ENCODE results near the gene OLFM3.

Gene OLFM3

GRCh38 chr1:101996825-101997465 lies at the start of gene OLFM3:
OLFM3 (minus strand) TSS chr1:101996926.
- in situ Hi-C loops (cut with MboI; ENCODE audit: low pct_unique_long_range_greater_than_20kb, low sequenced_read_pairs) = no loop called here
- DNase-seq = no peak

GRCh38 chr1:102045752-102046151 lies 49.0 kb upstream of the OLFM3 start:
- DNase-seq = no peak
- in situ Hi-C loops (cut with MboI; ENCODE audit: low pct_unique_long_range_greater_than_20kb, low sequenced_read_pairs) = no loop called here

- in situ Hi-C loops (cut with MboI; ENCODE audit: low pct_unique_long_range_greater_than_20kb, low sequenced_read_pairs) = no loop called here
- DNase-seq = no peak
Observed at GRCh38 chr1:102032534-102032933, 35.8 kb upstream of the OLFM3 start.

GRCh38 chr1:102019530-102019929 lies 22.8 kb upstream of the OLFM3 start:
- no peak for DNase-seq
- in situ Hi-C loops (cut with MboI; ENCODE audit: low pct_unique_long_range_greater_than_20kb, low sequenced_read_pairs) = no loop called here

GRCh38 chr1:102015728-102016127 lies 19.0 kb upstream of the OLFM3 start:
- in situ Hi-C loops (cut with MboI; ENCODE audit: low pct_unique_long_range_greater_than_20kb, low sequenced_read_pairs) = no loop called here
- DNase-seq = no peak

GRCh38 chr1:102002057-102002456 lies 5.3 kb upstream of the OLFM3 start:
- in situ Hi-C loops (cut with MboI; ENCODE audit: low pct_unique_long_range_greater_than_20kb, low sequenced_read_pairs) = no loop called here
- no peak for DNase-seq

GRCh38 chr1:101995984-101996745 lies 561 bp downstream of the OLFM3 start:
- DNase-seq = no peak
- in situ Hi-C loops (cut with MboI; ENCODE audit: low pct_unique_long_range_greater_than_20kb, low sequenced_read_pairs) = no loop called here

- no peak for DNase-seq
- in situ Hi-C loops (cut with MboI; ENCODE audit: low pct_unique_long_range_greater_than_20kb, low sequenced_read_pairs) = no loop called here
Observed at GRCh38 chr1:101993710-101994109, 3.0 kb downstream of the OLFM3 start.

- in situ Hi-C loops (cut with MboI; ENCODE audit: low pct_unique_long_range_greater_than_20kb, low sequenced_read_pairs) = no loop called here
- no peak for DNase-seq
Observed at GRCh38 chr1:101992821-101993575, 3.7 kb downstream of the OLFM3 start.

GRCh38 chr1:101980974-101981373 lies 15.8 kb downstream of the OLFM3 start:
- no peak for DNase-seq
- in situ Hi-C loops (cut with MboI; ENCODE audit: low pct_unique_long_range_greater_than_20kb, low sequenced_read_pairs) = no loop called here

GRCh38 chr1:101977266-101977665 lies 19.5 kb downstream of the OLFM3 start:
- in situ Hi-C loops (cut with MboI; ENCODE audit: low pct_unique_long_range_greater_than_20kb, low sequenced_read_pairs) = no loop called here
- DNase-seq = no peak

GRCh38 chr1:101976161-101976560 lies 20.6 kb downstream of the OLFM3 start:
- DNase-seq = no peak
- in situ Hi-C loops (cut with MboI; ENCODE audit: low pct_unique_long_range_greater_than_20kb, low sequenced_read_pairs) = no loop called here

GRCh38 chr1:101975371-101975770 lies 21.4 kb downstream of the OLFM3 start:
- no peak for DNase-seq
- in situ Hi-C loops (cut with MboI; ENCODE audit: low pct_unique_long_range_greater_than_20kb, low sequenced_read_pairs) = no loop called here

- in situ Hi-C loops (cut with MboI; ENCODE audit: low pct_unique_long_range_greater_than_20kb, low sequenced_read_pairs) = no loop called here
Observed at GRCh38 chr1:101974599-101975274, 22.0 kb downstream of the OLFM3 start.

GRCh38 chr1:101971304-101971703 lies 25.4 kb downstream of the OLFM3 start:
- in situ Hi-C loops (cut with MboI; ENCODE audit: low pct_unique_long_range_greater_than_20kb, low sequenced_read_pairs) = no loop called here
- no peak for DNase-seq

More at GRCh38 chr1:101974599-101975274, 22.0 kb downstream of the OLFM3 start:
- DNase-seq = no peak

- peak; percentile 11 for DNase-seq
- in situ Hi-C loops (cut with MboI; ENCODE audit: low pct_unique_long_range_greater_than_20kb, low sequenced_read_pairs) = no loop called here
Observed at GRCh38 chr1:101967871-101968270, 28.9 kb downstream of the OLFM3 start.

GRCh38 chr1:101965341-101965740 lies 31.4 kb downstream of the OLFM3 start:
- in situ Hi-C loops (cut with MboI; ENCODE audit: low pct_unique_long_range_greater_than_20kb, low sequenced_read_pairs) = no loop called here
- no peak for DNase-seq

- no peak for DNase-seq
- in situ Hi-C loops (cut with MboI; ENCODE audit: low pct_unique_long_range_greater_than_20kb, low sequenced_read_pairs) = no loop called here
Observed at GRCh38 chr1:101964708-101965107, 32.0 kb downstream of the OLFM3 start.

GRCh38 chr1:101960142-101960541 lies 36.6 kb downstream of the OLFM3 start:
- no peak for DNase-seq
- in situ Hi-C loops (cut with MboI; ENCODE audit: low pct_unique_long_range_greater_than_20kb, low sequenced_read_pairs) = no loop called here

GRCh38 chr1:101959456-101959855 lies 37.3 kb downstream of the OLFM3 start:
- no peak for DNase-seq
- in situ Hi-C loops (cut with MboI; ENCODE audit: low pct_unique_long_range_greater_than_20kb, low sequenced_read_pairs) = no loop called here

All from KBM-7 (cell line).